EH (cell line): ENCODE data around the gene SUPT5H.

Source experiments
- DNase-seq: peaks from one replicate; pipeline ENCODE4 v3.0.0-alpha.2; 2015; ENCODE audit warnings: low read depth

Gene SUPT5H

DNA sequence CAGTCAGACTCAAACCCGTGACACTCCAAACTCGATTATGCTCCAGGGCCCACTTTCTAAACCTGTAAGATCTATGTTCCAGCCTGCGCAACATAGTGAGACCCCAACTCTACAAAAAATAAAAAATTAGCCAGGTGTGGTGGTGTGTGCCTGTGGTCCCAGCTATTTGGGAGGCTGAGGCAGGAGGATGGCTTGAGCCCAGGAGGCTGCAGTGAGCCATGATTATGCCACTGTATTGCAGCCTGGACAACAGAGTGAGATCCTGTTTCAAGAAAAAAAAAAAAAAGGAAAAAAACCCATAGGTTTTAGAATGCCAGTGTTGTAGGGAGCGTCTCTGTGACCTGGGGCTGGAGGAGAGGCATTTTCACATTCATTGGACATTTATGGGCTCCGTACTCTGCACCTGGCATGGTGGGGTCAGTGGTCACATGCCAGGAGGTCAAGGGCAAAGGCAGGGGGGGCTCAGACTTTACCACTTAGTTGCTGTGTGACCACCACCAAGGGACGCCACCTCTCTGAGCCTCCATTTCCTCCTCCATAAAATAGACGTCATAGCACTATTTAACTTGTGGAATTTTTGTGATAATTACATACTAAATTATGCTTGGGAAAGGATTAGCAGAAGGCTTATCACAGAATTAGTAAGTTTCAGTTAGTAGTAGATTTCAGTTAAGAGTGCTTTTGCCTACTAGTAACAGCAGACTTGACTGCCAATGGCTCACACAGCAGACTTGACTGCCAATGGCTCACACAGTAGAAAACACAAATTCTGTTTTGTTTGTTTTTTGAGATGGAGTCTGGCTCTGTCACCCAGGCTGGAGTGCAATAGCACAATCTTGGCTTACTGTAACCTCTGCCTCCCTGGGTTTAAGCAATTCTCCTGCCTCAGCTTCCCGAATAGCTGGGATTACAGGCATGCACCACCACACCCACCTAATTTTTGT, 75.4 kb downstream of the SUPT5H start:
- no peak for DNase-seq

GRCh38 chr19:39524495-39524894, 79.1 kb downstream of the SUPT5H start:
- no peak for DNase-seq

- no peak for DNase-seq
These were observed 79.8 kb downstream of the SUPT5H start for GRCh38 chr19:39525205-39525604.
